A673 (cell line): ENCODE data around the gene INO80C. TPM values are rescaled to one million over a fixed set of nuclear protein-coding genes. Genes with fewer than 3 reads are reported as not detected.

Experiments
- BruUV-seq: library from RNA; stranded (reverse); fragments of 400-500 nt; replicated peaks from 2 replicates; lab custom pipeline; 2021; lab: Mats Ljungman, UMichigan
- CTCF ChIA-PET: fragments of 300-600 bp; sonication (Branson Sonifier 250); formaldehyde crosslinking; loops from one replicate; lab custom pipeline; 2022; ENCODE audit warnings: antibody characterized with exemption; lab: Charles Lee
- POLR2A ChIA-PET: fragments of 300-600 bp; sonication (Branson Sonifier 250); formaldehyde crosslinking; loops from one replicate; lab custom pipeline; 2022; ENCODE audit warnings: antibody characterized with exemption; ENCODE audit not compliant: low non-redundant PET; lab: Charles Lee
- DNase-seq: peaks from one replicate; pipeline ENCODE4 v3.0.0-alpha.2; 2015; ENCODE audit warnings: low spot score
- H3K27ac ChIP-seq: fragments of 200-600 bp; sonication (generic); 2 replicates; pipeline ENCODE4 v1.5.1; 2016; ENCODE audit warnings: mixed run types, low read depth, mild to moderate bottlenecking, mixed read lengths, antibody characterized with exemption, low read length; ENCODE audit not compliant: poor library complexity, severe bottlenecking
- H3K27me3 ChIP-seq: fragments of 200-600 bp; sonication (generic); replicated peaks from 2 replicates; pipeline ENCODE4 v1.6.1; 2017; ENCODE audit warnings: mixed run types, low read depth, mild to moderate bottlenecking, mixed read lengths, antibody characterized with exemption, low read length; ENCODE audit not compliant: insufficient read depth, poor library complexity
- H3K36me3 ChIP-seq: fragments of 200-600 bp; sonication (generic); 2 replicates; pipeline ENCODE4 v1.6.1; 2016; ENCODE audit warnings: mixed run types, mild to moderate bottlenecking, mixed read lengths, antibody characterized with exemption, low read length; ENCODE audit not compliant: insufficient read depth, poor library complexity, severe bottlenecking
- H3K4me1 ChIP-seq: fragments of 200-600 bp; sonication (generic); 2 replicates; pipeline ENCODE4 v1.6.1; 2017; ENCODE audit warnings: mixed run types, mild to moderate bottlenecking, mixed read lengths, antibody characterized with exemption, low read length; ENCODE audit not compliant: insufficient read depth, poor library complexity, severe bottlenecking
- H3K4me3 ChIP-seq: fragments of 200-600 bp; sonication (generic); 2 replicates; pipeline ENCODE4 v1.5.1; 2016; ENCODE audit warnings: low read depth, mixed run types, mild to moderate bottlenecking, mixed read lengths, low read length; ENCODE audit not compliant: poor library complexity, severe bottlenecking
- H3K9me3 ChIP-seq: fragments of 200-600 bp; sonication (generic); 2 replicates; pipeline ENCODE4 v1.6.1; 2016; ENCODE audit warnings: mixed run types, low read depth, mild to moderate bottlenecking, mixed read lengths, antibody characterized with exemption, low read length; ENCODE audit not compliant: poor library complexity, severe bottlenecking
- EZH2 ChIP-seq: fragments of 200-600 bp; sonication (generic); IDR thresholded peaks from 2 replicates; pipeline ENCODE4 v1.6.1; 2017; ENCODE audit warnings: borderline replicate concordance, low read depth, mild to moderate bottlenecking, mixed read lengths, antibody characterized with exemption, low read length; ENCODE audit not compliant: poor library complexity, severe bottlenecking
- intact Hi-C: fragments of 100-400 bp; cut with micrococcal nuclease; formaldehyde crosslinking; loops from one replicate; pipeline ENCODE4 v1.10.0; 2022; ENCODE audit not compliant: unreplicated experiment
- total RNA-seq: library from RNA; stranded (reverse); gene quantifications from 2 replicates; pipeline ENCODE4 v1.2.3, GENCODE V29; 2021
- TF ChIP-seq, protein P1 (sequence below): fragments of 300-800, 200-600 bp; sonication (generic); conservative IDR thresholded peaks from 2 replicates; pipeline ENCODE4 v1.5.1; 2017; ENCODE audit warnings: low read depth, mild to moderate bottlenecking, antibody characterized with exemption, low read length, moderate library complexity, mixed read lengths

The INO80C gene
- total RNA-seq, 1 experiment from 2014 or later, result 36.6 TPM

DNA sequence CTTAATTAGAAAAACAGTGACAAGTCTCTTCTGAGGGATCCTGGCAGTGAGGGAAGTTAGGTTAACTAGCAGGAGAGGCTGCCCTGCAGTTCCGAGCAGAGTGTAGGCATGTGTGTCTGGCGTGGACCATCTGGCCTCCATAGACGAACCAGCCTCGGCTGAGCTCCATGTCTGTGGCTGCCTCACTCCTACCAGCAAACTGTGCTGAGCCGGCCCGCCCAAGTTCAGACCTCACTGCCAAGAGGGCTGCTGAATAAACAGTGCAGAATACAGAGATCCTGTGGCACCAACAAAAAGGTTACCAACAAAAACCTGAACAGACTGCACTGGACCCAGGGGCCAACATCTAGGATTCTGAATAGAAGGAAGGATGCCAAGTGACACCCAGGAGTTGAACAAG, 27.3 kb downstream of the INO80C start:
- ChIA-PET CTCF (no interaction called here), POLR2A (no interaction called here)
- H3K9me3 ChIP-seq, result no peaks in the 10 kb centered on the region
- no peaks in the 10 kb centered on the region for H3K4me1 ChIP-seq
- H3K36me3 ChIP-seq, result no peaks in the 10 kb centered on the region
- no peak overlapping the region for H3K4me3 ChIP-seq
- no peaks in the 10 kb centered on the region for H3K27me3 ChIP-seq
- no peak for DNase-seq
- no TSS peak for BruUV-seq
- intact Hi-C loops, result no loop called here
- no peak overlapping the region for H3K27ac ChIP-seq
- no peak for TF ChIP-seq EZH2
- TF ChIP-seq, protein P1, sequence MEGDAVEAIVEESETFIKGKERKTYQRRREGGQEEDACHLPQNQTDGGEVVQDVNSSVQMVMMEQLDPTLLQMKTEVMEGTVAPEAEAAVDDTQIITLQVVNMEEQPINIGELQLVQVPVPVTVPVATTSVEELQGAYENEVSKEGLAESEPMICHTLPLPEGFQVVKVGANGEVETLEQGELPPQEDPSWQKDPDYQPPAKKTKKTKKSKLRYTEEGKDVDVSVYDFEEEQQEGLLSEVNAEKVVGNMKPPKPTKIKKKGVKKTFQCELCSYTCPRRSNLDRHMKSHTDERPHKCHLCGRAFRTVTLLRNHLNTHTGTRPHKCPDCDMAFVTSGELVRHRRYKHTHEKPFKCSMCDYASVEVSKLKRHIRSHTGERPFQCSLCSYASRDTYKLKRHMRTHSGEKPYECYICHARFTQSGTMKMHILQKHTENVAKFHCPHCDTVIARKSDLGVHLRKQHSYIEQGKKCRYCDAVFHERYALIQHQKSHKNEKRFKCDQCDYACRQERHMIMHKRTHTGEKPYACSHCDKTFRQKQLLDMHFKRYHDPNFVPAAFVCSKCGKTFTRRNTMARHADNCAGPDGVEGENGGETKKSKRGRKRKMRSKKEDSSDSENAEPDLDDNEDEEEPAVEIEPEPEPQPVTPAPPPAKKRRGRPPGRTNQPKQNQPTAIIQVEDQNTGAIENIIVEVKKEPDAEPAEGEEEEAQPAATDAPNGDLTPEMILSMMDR, result no peak

DNA sequence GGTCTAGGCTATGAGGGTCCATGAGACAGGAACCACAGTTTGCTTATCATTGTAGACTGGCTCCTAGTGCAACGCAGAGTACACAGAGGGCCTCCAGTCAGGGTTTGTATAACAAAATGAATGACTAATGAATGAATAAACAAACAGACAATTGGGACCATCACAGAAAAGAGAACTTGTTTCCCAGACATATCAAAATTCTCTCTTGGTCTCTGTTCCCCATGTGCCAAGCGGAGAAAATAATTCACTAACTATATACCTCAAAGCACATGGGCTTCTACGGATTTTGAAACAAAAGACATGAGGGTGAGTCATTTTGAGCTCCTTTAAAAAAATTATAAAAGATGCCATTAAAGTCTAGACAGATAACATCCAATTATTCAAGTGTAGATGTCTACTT, 28.0 kb downstream of the INO80C start:
- no peak for DNase-seq
- POLR2A ChIA-PET, result no interaction called here
- intact Hi-C loops, result no loop called here

DNA sequence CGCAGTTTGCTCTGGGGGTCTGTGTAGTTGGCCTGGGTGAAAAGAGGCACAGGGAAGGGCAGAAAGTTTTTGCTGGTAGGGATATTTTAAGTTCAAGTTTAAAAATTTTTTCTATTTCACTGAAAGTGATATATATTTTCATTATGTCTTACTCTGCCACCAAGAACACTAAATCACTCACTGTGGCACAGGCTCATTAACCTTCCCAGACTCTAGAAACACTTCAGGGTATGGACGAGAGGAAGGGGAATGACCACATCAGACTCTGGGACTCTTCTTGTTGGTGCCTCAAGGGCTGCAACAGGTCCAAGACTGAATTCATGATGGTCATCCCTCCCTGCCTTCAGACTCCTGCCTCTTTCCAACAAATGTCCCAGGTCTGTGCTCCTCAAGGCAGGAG, 29.0 kb downstream of the INO80C start:
- Histone ChIP-seq H3K4me3 (no peak overlapping the region), H3K9me3 (no peaks in the 10 kb centered on the region), H3K36me3 (no peaks in the 10 kb centered on the region), H3K27me3 (no peaks in the 10 kb centered on the region), H3K27ac (no peak overlapping the region), H3K4me1 (no peaks in the 10 kb centered on the region)
- CTCF ChIA-PET, result no interaction called here
- POLR2A ChIA-PET, result no interaction called here
- TF ChIP-seq, protein P1, result no peak
- no peak for TF ChIP-seq EZH2
- BruUV-seq, result no TSS peak
- intact Hi-C loops, result no loop called here
- no peak for DNase-seq

More for the DNA sequence above, 28.0 kb downstream of the INO80C start:
- Histone ChIP-seq H3K27ac (no peak overlapping the region), H3K36me3 (no peaks in the 10 kb centered on the region), H3K9me3 (no peaks in the 10 kb centered on the region), H3K4me1 (no peaks in the 10 kb centered on the region), H3K4me3 (no peak overlapping the region), H3K27me3 (no peaks in the 10 kb centered on the region)
- CTCF ChIA-PET, result no interaction called here
- BruUV-seq, result no TSS peak
- TF ChIP-seq, protein P1, result no peak
- TF ChIP-seq EZH2, result no peak
